Measurements from ENCODE around the gene CIZ1. TPM values are rescaled to one million over a fixed set of nuclear protein-coding genes. Genes with fewer than 3 reads are reported as not detected.

Gene CIZ1
- total and polyA plus RNA-seq, 3 donors from 2014 or later: 114 to 159 (median 115) TPM

- H3K9me3 ChIP-seq: no peaks in the 10 kb centered on the region
- no peak overlapping the region for H3K27ac ChIP-seq
- no peaks in the 10 kb centered on the region for H3K27me3 ChIP-seq
- intact Hi-C loops (cut with DNase I; ENCODE audit: low total_unique reads): no loop called here
- no peaks in the 10 kb centered on the region for H3K4me1 ChIP-seq
- no peak overlapping the region for H3K4me3 ChIP-seq
- 84 to 87% methylated on average over 7 of the region's 7 CpGs for WGBS, 2 donors
- no peaks in the 10 kb centered on the region for H3K36me3 ChIP-seq (ENCODE audit: low read depth, missing control alignments)
- TF ChIP-seq POLR2A (IDR thresholded peaks at IDR 0.05) (no peak), CTCF (IDR thresholded peaks at IDR 0.05) (no peak)
- DNase-seq: no peak
Observed at GRCh38 chr9:128208386-128208785, 17.0 kb upstream of the CIZ1 start.

GRCh38 chr9:128206916-128207910 lies 15.8 kb upstream of the CIZ1 start:
- Histone ChIP-seq H3K4me3 (no peak overlapping the region), H3K9me3 (no peaks in the 10 kb centered on the region), H3K36me3 (ENCODE audit: low read depth, missing control alignments) (no peaks in the 10 kb centered on the region), H3K4me1 (no peaks in the 10 kb centered on the region), H3K27ac (no peak overlapping the region), H3K27me3 (no peaks in the 10 kb centered on the region)
- intact Hi-C loops (cut with DNase I; ENCODE audit: low total_unique reads): no loop called here
- DNase-seq: no peak
- no peak for TF ChIP-seq POLR2A (IDR thresholded peaks at IDR 0.05)
- TF ChIP-seq CTCF (IDR thresholded peaks at IDR 0.05): no peak
- 84% methylated on average over 10 to 15 of the region's 15 CpGs for WGBS, 2 donors

GRCh38 chr9:128206484-128206883 lies 15.1 kb upstream of the CIZ1 start:
- Histone ChIP-seq H3K4me3 (no peak overlapping the region), H3K9me3 (no peaks in the 10 kb centered on the region), H3K27me3 (no peaks in the 10 kb centered on the region), H3K36me3 (ENCODE audit: low read depth, missing control alignments) (no peaks in the 10 kb centered on the region), H3K4me1 (no peaks in the 10 kb centered on the region), H3K27ac (no peak overlapping the region)
- intact Hi-C loops (cut with DNase I; ENCODE audit: low total_unique reads): no loop called here
- DNase-seq: no peak
- WGBS, 2 donors: 81 to 91% methylated on average over 3 of the region's 3 CpGs
- TF ChIP-seq CTCF (IDR thresholded peaks at IDR 0.05) (no peak), POLR2A (IDR thresholded peaks at IDR 0.05) (no peak)

GRCh38 chr9:128205296-128205944 lies 14.0 kb upstream of the CIZ1 start:
- WGBS, 2 donors: 73 to 85% methylated on average over 3 to 16 of the region's 16 CpGs
- H3K27me3 ChIP-seq: no peaks in the 10 kb centered on the region
- H3K9me3 ChIP-seq: no peaks in the 10 kb centered on the region
- DNase-seq: no peak
- no peak overlapping the region for H3K27ac ChIP-seq
- no peak overlapping the region for H3K4me3 ChIP-seq
- TF ChIP-seq CTCF (IDR thresholded peaks at IDR 0.05) (no peak), POLR2A (IDR thresholded peaks at IDR 0.05) (no peak)
- intact Hi-C loops (cut with DNase I; ENCODE audit: low total_unique reads): no loop called here
- no peaks in the 10 kb centered on the region for H3K4me1 ChIP-seq
- no peaks in the 10 kb centered on the region for H3K36me3 ChIP-seq (ENCODE audit: low read depth, missing control alignments)
